HG03139 (cell line): ENCODE measurements around the gene MIER2.
A peak's percentile ranks its signal among the peaks of the same experiment; 100 is the strongest.
"Not testable (repeated sequence)": the region's sequence is repeated elsewhere in the genome, so short reads cannot be mapped to it uniquely, and the experiment has no call there.

Experiments
- ATAC-seq: cut with Tn5 transposase; IDR thresholded peaks from one replicate; pipeline ENCODE4 v1.9.1; 2021; ENCODE audit not compliant: unreplicated experiment

Gene MIER2

GRCh38 chr19:344625-345319 is at the start of gene MIER2:
TSS of gene MIER2 (minus strand) at chr19:344796. CDS start at chr19:344782, 14 bp downstream.
- ATAC-seq, result peak; percentile 66

- not testable (repeated sequence) for ATAC-seq
Measured at GRCh38 chr19:393560-393959, 49.0 kb upstream of the MIER2 start.

- no peak for ATAC-seq
Measured at GRCh38 chr19:392375-392970, 47.9 kb upstream of the MIER2 start.

- no peak for ATAC-seq
Measured at GRCh38 chr19:391726-392374, 47.3 kb upstream of the MIER2 start.

GRCh38 chr19:391207-391557 is 46.6 kb upstream of the MIER2 start:
- ATAC-seq, result no peak

GRCh38 chr19:390386-391206 is 46.0 kb upstream of the MIER2 start:
- ATAC-seq, result no peak

- ATAC-seq, result no peak
Measured at GRCh38 chr19:389935-390289, 45.3 kb upstream of the MIER2 start.

- no peak for ATAC-seq
Measured at GRCh38 chr19:389255-389934, 44.8 kb upstream of the MIER2 start.

GRCh38 chr19:388691-389090 is 44.1 kb upstream of the MIER2 start:
- ATAC-seq, result no peak

- no peak for ATAC-seq
Measured at GRCh38 chr19:387777-388176, 43.2 kb upstream of the MIER2 start.

- not testable (repeated sequence) for ATAC-seq
Measured at GRCh38 chr19:386632-387301, 42.2 kb upstream of the MIER2 start.

- not testable (repeated sequence) for ATAC-seq
Measured at GRCh38 chr19:386189-386588, 41.6 kb upstream of the MIER2 start.

GRCh38 chr19:384799-385169 is 40.2 kb upstream of the MIER2 start:
- no peak for ATAC-seq

GRCh38 chr19:383922-384798 is 39.6 kb upstream of the MIER2 start:
- no peak for ATAC-seq

GRCh38 chr19:383040-383439 is 38.4 kb upstream of the MIER2 start:
- no peak for ATAC-seq

- ATAC-seq, result not testable (repeated sequence)
Measured at GRCh38 chr19:382578-382977, 38.0 kb upstream of the MIER2 start.

- ATAC-seq, result not testable (repeated sequence)
Measured at GRCh38 chr19:381901-382300, 37.3 kb upstream of the MIER2 start.

- not testable (repeated sequence) for ATAC-seq
Measured at GRCh38 chr19:380618-381219, 36.1 kb upstream of the MIER2 start.

- ATAC-seq, result no peak
Measured at GRCh38 chr19:379796-380195, 35.2 kb upstream of the MIER2 start.
